Medulla oblongata (tissue), 1 donor: Measurements from ENCODE around the gene GAS2.

Experiments used
- DNase-seq: peaks from one replicate; pipeline ENCODE4 v3.0.0-alpha.2; 2015; ENCODE audit errors: extremely low spot score

Gene GAS2

DNA sequence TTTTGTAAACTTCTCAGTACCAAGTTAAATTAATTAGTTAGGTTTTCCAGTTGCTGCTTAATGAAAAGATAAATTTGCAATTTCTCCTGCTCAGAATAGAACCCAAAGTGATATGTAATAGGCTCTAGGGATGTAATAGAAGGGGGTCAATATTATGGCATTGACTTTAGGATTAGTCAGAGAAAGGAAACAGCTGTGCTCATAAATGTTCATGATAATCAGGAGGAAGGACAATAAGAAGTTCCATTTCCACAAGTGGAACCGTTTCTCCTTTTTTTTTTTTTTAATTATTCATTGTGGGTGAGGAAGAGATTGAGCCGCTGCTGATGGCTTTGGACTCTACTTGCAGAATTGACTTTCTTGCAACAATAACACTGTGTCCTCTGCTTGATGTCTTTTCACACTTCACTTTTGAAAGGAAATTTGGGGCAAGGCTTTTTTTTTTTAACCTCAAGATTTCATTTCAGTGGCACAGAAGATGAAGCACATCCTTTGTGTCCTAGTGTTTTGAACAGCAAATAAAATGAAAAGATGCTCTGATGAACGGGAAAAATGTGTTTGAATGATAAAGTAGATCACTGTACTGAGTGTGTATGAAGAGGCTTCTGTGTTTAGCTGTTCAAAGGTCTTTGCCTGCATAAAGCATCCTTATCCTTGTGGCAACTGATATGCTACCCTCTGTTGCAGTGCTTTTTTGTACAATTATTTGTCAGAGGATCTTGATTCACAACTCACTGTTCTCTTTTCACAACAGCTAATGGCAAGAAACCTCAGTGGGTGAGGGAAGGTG, 62.4 kb downstream of the GAS2 start:
- peak; percentile 41 for DNase-seq

DNA sequence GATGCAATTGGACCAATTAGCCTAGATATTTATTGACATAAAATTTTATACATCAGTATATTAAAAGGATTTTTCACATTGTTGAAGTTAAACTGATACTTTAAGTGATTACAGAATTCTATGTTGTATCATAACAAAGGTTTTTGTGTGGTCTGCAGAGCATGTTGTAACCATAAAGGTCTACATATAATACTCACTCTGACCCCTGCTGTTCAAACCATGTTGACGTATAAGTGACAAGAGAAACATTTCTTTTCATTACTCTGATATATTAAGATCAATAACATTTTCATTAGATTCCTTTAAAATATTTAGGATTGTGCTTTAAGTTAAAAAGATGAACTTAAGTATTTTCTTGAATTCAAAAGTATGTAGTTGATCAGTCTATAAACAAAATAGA, 63.9 kb downstream of the GAS2 start:
- no peak for DNase-seq

DNA sequence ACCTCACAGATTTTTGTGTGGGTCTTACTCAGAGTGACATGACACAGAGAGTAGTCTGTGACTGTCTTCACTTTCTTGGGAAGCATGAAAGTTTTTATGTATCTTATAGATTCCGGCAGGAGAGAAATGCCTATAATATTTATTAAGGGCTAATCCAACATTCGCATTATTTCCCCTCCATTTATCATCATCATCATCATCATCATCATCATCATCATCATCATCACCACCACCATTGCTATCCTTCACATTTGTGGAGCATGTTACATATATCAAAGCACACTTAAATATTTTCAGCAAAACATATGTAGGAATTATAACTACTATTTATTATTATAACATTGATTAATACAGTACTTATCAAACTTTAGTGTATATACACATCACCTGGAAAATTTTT, 66.2 kb downstream of the GAS2 start:
- no peak for DNase-seq

DNA sequence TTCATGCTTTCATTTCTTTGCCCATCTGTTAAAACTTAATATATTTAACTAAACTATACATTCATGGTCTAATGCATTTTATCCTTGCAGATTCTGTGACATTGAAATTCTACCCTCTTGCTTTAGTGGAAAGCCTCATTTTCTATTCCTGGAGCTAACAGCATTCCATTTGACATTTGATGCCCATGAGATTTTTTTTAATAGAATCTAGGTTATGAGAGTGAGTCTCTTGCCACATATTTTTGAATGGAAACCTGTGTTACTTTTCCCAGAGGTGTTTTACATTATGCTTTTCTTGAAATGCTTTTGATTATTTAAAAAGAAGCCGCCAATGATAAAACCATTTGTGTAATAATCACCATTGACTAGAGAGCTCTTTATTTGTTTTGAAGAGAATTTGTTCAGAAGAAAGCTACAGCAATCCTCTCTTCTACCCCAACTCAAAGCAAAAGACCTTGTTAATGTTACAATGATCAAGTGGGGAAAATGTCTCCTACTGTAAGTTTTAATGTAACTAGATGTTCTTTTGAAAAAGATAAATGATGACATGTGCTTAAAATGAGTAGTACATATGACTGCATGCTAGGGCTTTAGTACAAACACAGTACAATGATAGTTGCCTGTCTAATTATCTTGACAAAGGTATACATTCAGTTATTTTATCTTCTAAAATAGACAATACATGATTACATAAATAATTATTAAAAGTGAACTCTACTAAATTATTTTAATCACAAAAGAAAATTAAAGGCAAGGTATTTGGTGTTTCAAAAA, 67.3 kb downstream of the GAS2 start:
- DNase-seq = no peak

DNA sequence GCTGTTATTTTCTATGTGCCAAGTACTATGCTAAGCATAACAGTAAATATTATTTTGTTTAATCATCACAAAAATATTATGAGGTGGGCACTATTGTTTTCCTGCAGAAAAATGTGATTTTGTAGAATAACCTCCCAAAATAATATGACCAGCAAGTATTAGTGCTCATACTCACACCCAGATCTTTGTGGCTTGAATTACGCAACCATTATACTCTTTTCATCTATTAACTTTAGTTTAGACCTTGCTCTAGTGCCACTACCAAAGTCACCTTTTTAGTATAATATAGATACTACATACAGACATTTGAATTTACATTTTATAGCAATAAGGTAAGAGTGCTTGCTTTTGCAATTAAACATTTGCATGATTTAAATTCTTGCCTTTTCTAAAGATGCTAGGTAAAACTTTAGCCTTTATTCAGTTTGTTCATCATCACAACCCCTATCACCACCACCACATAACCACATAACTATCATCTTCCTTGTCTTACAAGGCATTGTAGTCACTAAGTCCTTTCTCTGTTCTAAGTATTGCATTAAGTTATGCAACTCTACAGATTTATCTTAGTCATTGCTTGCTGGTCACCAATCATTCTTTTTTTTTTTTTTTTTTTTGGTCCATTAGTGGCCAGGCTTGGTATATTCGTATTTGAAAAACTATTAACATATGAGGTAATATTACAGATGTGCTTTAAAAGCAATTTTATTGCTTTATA, 68.4 kb downstream of the GAS2 start:
- no peak for DNase-seq

DNA sequence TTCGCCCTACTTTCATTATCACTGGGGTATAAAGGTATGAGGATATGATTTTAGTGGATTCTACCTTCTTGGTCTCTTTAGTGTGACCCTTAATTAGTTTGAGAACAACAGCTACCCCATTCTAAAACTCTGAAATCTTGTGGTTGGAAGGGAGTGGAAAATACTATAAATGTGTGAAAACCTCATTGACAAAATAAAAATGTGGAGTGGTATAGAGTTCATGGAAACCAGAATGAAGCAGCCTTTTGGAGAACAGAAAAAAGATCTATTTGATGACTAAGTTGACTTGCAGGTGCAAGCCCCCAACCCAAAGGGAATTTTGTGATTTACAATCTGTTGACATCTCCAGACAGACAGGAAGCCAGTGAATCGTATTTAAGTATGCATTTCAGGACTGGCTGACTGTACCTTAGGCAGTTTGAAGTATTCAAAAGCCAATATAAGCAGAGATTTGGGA, 75.8 kb downstream of the GAS2 start:
- DNase-seq = no peak

DNA sequence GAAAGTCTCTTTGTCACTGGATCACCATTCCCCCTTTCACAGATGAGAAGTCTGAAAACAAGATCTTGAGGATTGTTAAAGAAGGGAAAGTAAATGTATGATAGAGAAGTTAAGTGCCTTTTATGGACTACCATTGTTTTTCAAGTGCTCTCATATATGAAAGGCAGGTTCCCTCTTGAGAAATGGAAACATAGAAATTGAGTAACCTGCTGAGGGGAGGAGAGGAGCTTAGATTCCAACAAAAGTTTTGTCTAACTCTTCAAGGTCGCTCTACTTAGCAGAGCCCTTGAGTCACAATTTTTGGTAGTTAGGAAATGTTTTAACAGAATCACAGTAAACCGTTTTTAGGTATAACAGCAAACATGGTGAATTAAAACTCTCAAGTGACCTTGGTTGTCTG, 83.1 kb downstream of the GAS2 start:
- no peak for DNase-seq

DNA sequence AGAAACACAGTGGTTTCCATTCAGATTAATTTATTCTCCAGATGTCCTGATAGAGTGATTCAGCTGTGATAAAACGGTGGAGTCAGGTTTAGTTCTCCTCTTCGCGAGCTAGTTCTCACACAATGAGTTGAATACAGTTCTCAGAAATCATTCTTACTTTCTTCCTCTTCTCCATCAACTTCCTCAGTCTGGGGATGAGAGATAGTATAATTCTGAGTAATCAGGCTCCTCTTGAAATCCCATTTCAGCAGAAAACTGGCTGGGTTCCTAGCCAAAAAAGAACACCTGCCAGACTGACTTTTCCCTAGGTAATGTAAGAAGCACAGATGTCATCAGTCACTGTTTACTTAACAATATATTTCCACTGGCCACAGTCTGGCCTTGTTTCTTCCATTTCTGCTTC, 86.5 kb downstream of the GAS2 start:
- DNase-seq = no peak

DNA sequence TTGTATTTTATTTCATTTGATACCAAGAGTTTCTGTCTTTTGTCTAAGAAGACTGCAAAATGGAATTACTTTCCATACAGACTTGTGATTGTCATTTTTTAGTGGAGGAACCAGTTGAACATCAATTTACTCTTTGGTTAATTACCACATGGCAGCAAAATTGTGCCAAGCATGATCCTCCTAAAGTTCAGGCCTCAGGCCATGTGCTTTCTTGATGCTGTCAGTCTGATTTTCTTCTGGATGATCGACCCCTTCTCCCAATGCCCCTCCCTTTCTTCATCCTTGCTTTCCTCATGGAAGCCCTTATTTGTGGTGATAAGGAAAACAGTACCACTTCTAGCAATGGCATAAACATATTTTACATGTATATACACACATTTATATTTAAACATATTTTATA, 87.0 kb downstream of the GAS2 start:
- no peak for DNase-seq

DNA sequence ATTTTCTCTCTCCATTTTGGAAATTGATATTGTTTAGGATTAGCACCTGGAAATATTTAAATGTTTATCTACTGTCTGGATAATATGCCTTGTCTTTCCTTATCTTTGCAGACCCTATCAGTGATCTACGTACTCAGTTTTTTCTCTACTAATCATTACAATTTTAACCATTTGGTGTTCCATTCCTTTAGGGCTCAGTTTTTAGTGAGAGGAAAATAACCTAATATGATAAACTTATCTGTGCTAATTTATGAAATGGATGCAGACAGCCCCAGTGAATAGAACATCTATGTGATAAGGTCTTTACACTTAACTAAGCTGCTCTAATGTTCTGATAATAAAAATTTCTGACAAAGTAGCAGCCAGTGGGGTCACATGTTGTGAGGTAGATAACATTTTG, 94.7 kb downstream of the GAS2 start:
- no peak for DNase-seq

DNA sequence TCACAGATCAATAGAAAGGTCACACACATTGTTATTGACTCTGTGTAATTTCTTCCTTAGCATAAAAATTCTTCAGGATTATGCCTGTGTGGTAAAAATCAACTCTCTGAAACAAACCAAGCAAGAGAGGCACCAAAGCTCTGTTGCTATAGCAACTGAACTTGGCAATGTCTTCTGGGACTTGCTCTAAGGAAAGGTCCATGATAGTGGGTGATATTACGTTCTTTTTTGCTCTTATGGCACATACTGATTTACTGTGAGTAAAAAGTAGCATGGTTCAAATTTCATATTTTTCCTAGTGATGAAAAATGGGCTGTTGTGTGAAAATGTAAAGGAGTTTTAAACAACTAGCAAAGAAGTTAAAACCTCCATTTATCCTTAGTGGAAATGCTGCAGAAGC, 96.8 kb downstream of the GAS2 start:
- no peak for DNase-seq

DNA sequence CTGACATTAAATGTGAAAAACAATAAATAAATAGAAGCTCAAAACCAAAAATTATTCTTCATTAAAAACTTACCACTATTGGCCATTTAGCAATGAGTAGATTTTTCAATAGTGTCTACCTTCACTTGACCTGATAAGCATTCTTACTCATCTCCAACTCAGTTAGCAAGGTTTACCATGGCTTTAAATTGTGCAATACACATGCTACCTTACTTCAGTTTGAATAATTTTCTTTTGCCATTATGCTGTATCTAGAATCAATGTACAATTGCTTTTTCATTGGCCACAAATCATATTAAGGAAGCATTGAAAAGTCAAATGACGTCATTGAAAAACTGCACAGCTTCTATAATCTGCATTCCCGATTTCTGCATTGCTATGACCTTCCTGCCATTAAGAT, 98.3 kb downstream of the GAS2 start:
- DNase-seq = no peak

DNA sequence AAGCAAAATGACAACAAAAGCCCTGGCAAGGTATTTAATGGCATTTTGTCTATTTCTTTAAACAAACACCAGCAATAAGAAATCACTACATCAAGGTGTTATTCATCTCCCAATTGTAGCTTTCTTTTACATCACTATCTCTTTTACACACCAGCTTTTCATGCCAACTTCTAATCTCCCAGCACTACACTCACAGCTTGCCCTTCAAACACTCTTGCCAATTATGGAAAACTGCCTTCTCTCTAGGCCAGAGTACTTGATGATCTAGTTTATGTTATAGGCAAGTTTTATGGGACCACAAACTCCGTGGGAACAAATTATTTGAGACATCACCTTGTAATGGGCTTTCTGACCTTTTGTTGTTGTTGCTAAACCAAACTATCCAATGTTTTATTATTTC, 101.9 kb downstream of the GAS2 start:
- DNase-seq = no peak

DNA sequence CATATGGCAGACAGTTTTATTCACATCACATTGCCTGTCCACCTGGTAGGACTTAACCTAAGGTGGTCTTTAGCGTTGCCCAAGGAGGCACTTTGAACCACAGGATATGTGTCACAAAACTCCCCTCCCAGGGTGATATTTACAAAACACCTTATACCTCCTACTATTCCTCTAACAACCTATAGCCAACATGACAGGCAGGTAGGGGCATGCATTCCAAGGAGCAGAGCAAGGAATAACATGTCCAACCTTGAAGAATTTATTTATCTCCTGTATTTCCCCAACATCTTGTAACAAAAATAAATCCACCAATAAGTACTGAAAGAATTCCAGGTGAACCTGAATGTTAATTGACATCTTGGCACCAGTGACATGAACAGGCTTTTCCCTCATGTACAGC, 102.7 kb downstream of the GAS2 start:
- no peak for DNase-seq

DNA sequence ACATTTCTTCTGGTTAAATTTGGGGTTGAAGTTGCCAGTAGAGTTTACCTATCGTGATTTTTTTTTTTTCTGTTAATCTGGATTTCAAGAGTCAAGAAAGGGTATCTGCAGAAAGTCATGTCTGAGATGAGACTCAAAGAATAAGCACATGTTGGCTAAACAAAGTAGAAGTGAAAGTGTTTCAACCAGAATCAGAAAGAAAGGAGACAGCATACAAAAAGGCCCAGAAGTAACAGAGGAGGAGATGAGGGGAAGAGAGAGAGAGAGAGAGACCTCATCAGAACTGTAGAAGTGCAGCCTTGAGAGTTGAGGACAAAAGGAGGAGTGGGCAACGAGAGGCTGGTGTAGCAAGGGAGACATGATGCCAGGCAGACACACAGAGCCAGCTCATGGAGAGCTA, 108.3 kb downstream of the GAS2 start:
- no peak for DNase-seq

DNA sequence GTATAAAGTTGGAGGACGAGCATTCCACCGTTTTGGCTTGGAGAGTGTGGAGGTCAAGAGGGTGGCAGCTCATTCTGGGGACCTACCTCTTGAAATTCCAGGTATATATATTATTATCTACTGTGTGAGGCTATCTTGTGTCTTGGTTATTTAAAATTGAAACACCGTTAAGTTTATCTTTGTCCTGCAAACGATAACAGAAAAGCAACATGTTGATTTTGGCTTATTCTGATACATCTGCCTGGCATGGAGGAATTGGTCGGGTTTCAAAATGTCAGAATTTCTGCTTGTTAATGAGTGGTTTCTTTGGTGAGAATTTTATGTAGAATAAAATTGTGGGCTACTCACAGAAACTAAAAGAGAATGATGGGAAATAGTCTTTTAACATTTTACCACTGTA, 108.8 kb downstream of the GAS2 start:
- DNase-seq = no peak

DNA sequence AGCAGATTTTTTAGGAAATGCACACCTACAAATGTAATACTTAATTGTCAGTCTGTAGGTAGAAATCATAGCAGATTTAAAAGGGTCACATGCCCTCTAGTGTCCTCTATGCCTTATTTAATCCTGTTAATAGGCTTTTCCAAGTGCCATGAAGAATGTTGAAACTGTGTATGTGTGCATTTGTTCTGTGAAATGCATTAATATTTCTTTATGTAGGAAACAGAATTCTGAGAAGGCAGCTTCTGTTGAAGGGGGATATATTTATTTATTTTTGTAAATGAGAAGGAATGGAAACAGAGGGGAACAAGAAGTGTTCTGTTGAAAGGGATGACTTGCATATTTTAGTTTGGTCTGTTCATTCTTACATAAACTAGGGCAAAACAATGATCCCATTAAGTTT, 112.2 kb downstream of the GAS2 start:
- DNase-seq = peak; percentile 52

DNA sequence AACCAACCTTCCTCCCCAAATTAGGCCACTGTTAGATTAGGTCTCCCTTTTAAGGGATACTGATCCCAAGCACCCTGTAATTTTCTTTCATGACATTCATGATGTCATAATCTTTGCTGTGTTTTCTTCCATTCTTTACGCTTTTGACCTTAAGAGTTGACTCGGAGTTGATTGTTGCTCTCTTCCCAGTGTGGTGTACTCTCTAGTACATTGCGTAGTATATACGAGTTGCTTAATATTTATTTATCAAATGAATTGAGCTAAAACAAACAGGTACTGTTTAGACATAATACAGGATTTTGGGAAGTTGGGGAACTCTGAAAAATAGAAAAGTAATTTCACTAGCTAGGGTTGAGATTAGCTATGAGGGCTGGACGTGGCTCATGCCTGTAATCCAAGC, 113.4 kb downstream of the GAS2 start:
- no peak for DNase-seq

DNA sequence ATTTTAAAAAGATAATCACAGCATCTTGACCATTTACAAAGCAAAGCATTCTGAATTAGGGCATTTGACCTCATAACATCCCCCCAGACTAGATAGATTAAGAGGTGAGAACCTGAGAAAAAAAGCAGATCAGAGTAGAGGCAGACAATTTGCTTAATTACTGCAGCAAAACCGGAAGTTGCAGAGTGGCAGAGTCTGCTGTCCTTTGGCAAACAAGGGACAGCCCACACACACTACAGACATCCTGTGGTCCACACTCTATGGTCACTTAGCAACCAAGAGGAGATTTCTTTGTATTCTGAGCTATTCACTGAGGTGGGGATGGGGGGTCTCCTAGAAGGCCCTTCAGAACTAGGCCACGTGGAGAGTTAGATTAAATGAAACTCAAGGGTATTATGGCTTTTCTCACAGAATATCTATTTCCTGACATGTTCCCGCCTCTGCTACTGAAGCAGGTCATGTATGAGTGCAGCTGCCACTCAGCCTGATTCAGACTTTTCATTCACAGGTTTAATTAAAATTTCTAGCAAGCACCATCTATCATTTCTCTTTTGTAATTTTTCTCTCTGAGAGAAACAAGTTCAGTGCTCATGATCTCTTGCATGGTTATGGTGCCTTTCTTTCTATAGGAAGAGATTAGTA, 114.7 kb downstream of the GAS2 start:
- no peak for DNase-seq

DNA sequence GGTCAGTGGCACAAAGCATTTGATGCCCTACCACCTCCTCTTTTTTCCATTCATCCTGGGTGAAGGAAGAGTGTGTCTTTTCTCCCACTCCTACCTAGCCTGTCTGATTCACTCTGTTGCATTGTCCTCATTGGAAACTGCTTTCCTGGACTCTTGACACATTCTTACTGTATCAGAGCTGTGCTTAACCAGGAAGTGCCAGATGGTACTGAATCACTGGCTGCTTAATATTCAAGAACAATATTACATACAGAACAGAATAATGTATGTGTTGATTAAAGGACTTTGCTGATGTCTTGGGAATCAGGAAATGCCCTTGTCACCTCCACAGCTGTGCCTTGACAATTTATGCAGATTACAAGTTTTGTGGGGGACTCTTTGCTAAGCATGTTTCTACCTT, 118.8 kb downstream of the GAS2 start:
- no peak for DNase-seq

DNA sequence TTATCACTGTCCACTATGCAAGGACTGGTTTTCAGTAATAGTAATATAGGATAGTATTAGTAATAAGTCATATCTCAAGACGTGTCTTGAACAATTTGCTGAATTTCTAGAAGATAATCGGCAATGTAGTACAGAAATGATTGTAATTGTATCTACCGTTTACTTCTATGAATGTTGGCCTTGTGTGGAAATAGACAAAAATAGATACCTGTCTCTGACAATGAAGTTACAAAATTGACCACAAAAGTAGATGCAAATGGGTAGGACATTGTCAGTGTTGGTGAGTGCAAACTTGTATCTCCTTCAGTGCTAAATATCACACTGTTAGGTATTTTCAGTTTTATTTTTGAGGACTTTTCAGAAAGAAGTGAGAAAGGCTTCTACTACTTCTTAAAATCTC, 120.1 kb downstream of the GAS2 start:
- DNase-seq = no peak

DNA sequence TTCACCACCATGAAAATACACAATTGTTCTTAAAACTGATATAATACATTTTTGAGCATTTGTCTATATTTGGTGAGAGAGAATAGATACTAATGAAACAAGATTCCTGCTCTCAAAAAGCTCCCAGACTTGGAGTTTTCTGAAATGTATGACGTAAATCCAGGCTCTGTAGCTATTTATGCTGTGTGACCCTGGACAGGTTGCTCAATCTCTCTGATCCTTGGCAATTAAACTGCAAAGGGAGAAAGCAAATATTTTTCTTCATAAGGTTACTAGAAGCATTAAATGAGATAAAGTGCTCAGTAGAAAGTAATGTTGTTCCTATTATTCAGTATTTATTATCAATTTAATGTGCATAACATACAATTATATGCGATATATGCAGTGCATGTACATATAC, 120.6 kb downstream of the GAS2 start:
- no peak for DNase-seq
